ENCODE data around the gene SPOPL. TPM values are rescaled to one million over a fixed set of nuclear protein-coding genes. Genes with fewer than 3 reads are reported as not detected.

Gene SPOPL
- total RNA-seq, 1 experiment from 2014 or later: 21.0 TPM

GRCh38 chr2:138490673-138491494 lies 10.7 kb upstream of the SPOPL start:
- TF ChIP-seq CTCF (conservative IDR thresholded peaks at IDR 0.05) (no peak), EZH2 (IDR thresholded peaks at IDR 0.05; ENCODE audit: low read depth) (no peak)
- no peak overlapping the region for H3K4me3 ChIP-seq
- intact Hi-C loops (cut with micrococcal nuclease; ENCODE audit: unreplicated experiment): no loop called here
- peak overlapping the region; percentile 21; the same call in 1 of the 2 replicates for H3K4me2 ChIP-seq
- BruUV-seq (replicated peaks): no TSS peak
- H3K9me2 ChIP-seq (ENCODE audit: insufficient read depth): no peaks in the 10 kb centered on the region
- peak in 1 of 2 experiments; percentile 67 for DNase-seq
- H3K9me3 ChIP-seq (ENCODE audit: insufficient read depth, low read depth): no peaks in the 10 kb centered on the region
- H3K36me3 ChIP-seq (ENCODE audit: low read depth): no peaks in the 10 kb centered on the region
- POLR2A ChIA-PET (ENCODE audit: unreplicated experiment): no interaction called here
- no peak overlapping the region for H2AFZ ChIP-seq
- CTCF ChIA-PET: no interaction called here
- H4K20me1 ChIP-seq (ENCODE audit: insufficient read depth): no peaks in the 10 kb centered on the region
- H3K79me2 ChIP-seq (ENCODE audit: low read depth): no peaks in the 10 kb centered on the region
- H3K4me1 ChIP-seq (replicated peaks; ENCODE audit: insufficient read depth): peaks cover 14% of the 10 kb centered on the region; the same call in 1 of the 2 replicates
- no peak overlapping the region for H3K27ac ChIP-seq
- no peaks in the 10 kb centered on the region for H3F3A ChIP-seq (ENCODE audit: insufficient read depth, low read depth)
- no peaks in the 10 kb centered on the region for H3K27me3 ChIP-seq (ENCODE audit: insufficient read depth, low read depth)

DNA sequence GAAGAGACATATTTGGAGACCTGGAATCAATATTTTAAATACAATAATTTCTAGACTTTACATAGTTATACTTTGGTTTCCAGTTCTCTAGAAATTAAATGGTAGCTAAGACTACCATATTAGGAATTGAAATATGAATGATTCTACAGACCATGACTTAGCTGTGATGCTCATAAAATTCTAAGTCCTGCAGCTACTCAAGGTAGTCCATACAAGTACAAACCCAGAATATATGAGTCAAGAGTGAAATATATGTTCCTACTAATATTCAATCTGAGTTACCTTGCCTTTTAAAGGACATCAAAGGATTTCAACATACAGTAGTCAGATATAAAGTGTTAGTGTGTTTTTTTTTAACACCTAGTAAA lies 10.1 kb upstream of the SPOPL start:
- no TSS peak for BruUV-seq (replicated peaks)
- H3K4me2 ChIP-seq: peak overlapping the region; percentile 21; the same call in 1 of the 2 replicates
- TF ChIP-seq CTCF (conservative IDR thresholded peaks at IDR 0.05): no peak
- no peak for TF ChIP-seq EZH2 (IDR thresholded peaks at IDR 0.05; ENCODE audit: low read depth)

GRCh38 chr2:138492160-138492559 lies 9.4 kb upstream of the SPOPL start:
- Histone ChIP-seq H2AFZ (no peak overlapping the region), H3K27me3 (ENCODE audit: insufficient read depth, low read depth) (no peaks in the 10 kb centered on the region), H3K79me2 (ENCODE audit: low read depth) (no peaks in the 10 kb centered on the region), H3K36me3 (ENCODE audit: low read depth) (no peaks in the 10 kb centered on the region), H3F3A (ENCODE audit: insufficient read depth, low read depth) (no peaks in the 10 kb centered on the region), H3K4me2 (no peak overlapping the region), H4K20me1 (ENCODE audit: insufficient read depth) (no peaks in the 10 kb centered on the region), H3K9me3 (ENCODE audit: insufficient read depth, low read depth) (no peaks in the 10 kb centered on the region), H3K4me3 (no peak overlapping the region), H3K4me1 (replicated peaks; ENCODE audit: insufficient read depth) (peaks cover 14% of the 10 kb centered on the region; the same call in 1 of the 2 replicates), H3K27ac (no peak overlapping the region), H3K9me2 (ENCODE audit: insufficient read depth) (no peaks in the 10 kb centered on the region)
- POLR2A ChIA-PET (ENCODE audit: unreplicated experiment): no interaction called here
- intact Hi-C loops (cut with micrococcal nuclease; ENCODE audit: unreplicated experiment): no loop called here
- no TSS peak for BruUV-seq (replicated peaks)
- DNase-seq: no peak
- TF ChIP-seq EZH2 (IDR thresholded peaks at IDR 0.05; ENCODE audit: low read depth) (no peak), CTCF (conservative IDR thresholded peaks at IDR 0.05) (no peak)
- CTCF ChIA-PET: interaction anchor here (0.8 kb wide), 1 partner anchor 71 kb away, joined by 3 read pairs; no protein-coding TSS in a partner anchor

More for the DNA sequence above, 10.1 kb upstream of the SPOPL start:
- Histone ChIP-seq H3K9me2 (ENCODE audit: insufficient read depth) (no peaks in the 10 kb centered on the region), H3F3A (ENCODE audit: insufficient read depth, low read depth) (no peaks in the 10 kb centered on the region), H3K4me3 (no peak overlapping the region), H3K9me3 (ENCODE audit: insufficient read depth, low read depth) (no peaks in the 10 kb centered on the region), H4K20me1 (ENCODE audit: insufficient read depth) (no peaks in the 10 kb centered on the region), H3K27ac (no peak overlapping the region), H3K36me3 (ENCODE audit: low read depth) (no peaks in the 10 kb centered on the region), H3K79me2 (ENCODE audit: low read depth) (no peaks in the 10 kb centered on the region), H3K27me3 (ENCODE audit: insufficient read depth, low read depth) (no peaks in the 10 kb centered on the region), H2AFZ (no peak overlapping the region), H3K4me1 (replicated peaks; ENCODE audit: insufficient read depth) (peaks cover 14% of the 10 kb centered on the region; the same call in 1 of the 2 replicates)
- ChIA-PET POLR2A (ENCODE audit: unreplicated experiment) (no interaction called here), CTCF (no interaction called here)
- intact Hi-C loops (cut with micrococcal nuclease; ENCODE audit: unreplicated experiment): no loop called here
- DNase-seq: no peak

All from PC-9 (cell line).